Upper lobe of left lung (tissue), 6 donors: ENCODE results near the gene CNOT10. TPM values are rescaled to one million over a fixed set of nuclear protein-coding genes. Genes with fewer than 3 reads are reported as not detected.
A peak's percentile ranks its signal among the peaks of the same experiment; 100 is the strongest.
"Not testable (repeated sequence)": the region's sequence is repeated elsewhere in the genome, so short reads cannot be mapped to it uniquely, and the experiment has no call there.

ENCODE experiments used
- ATAC-seq, 2 donors: fragments of 200-7000 bp; cut with Tn5 transposase; one replicate each; pipeline ENCODE4 v1.9.1; 2022; ENCODE audit warnings: mild to moderate bottlenecking in 2 of 2, moderate library complexity in 2 of 2; ENCODE audit not compliant: low FRiP score in 2 of 2
- DNase-seq, 2 donors: peaks; one replicate each; pipeline ENCODE4 v3.0.0-alpha.2; 2019 to 2020
- H3K27ac ChIP-seq, 4 donors: fragments of 200-600 bp; sonication (generic); one replicate each; pipeline ENCODE4 v1.5.1; 2016 to 2019
- H3K27me3 ChIP-seq, 4 donors: fragments of 200-600 bp; sonication (generic); one replicate each; pipeline ENCODE4 v1.5.1; 2017 to 2019
- H3K36me3 ChIP-seq, 4 donors: fragments of 200-600 bp; sonication (generic); one replicate each; pipeline ENCODE4 v1.5.1; 2016 to 2019
- H3K4me1 ChIP-seq, 4 donors: fragments of 200-600 bp; sonication (generic); one replicate each; pipeline ENCODE4 v1.5.1; 2018 to 2019
- H3K4me3 ChIP-seq, 4 donors: fragments of 200-600 bp; sonication (generic); one replicate each; pipeline ENCODE4 v1.5.1; 2017 to 2019; ENCODE audit warnings: mild to moderate bottlenecking in 2 of 4, moderate library complexity in 1 of 4
- H3K9me3 ChIP-seq, 4 donors: fragments of 200-600 bp; sonication (generic); one replicate each; pipeline ENCODE4 v1.5.1; 2018 to 2019
- CTCF ChIP-seq, 6 experiments: fragments of 450-650 bp in 4 of 6; fragments of 200-600 bp in 2 of 6; sonication (generic) in 2 of 6; IDR thresholded peaks; one replicate each; pipeline ENCODE4 v1.5.1; 2016 to 2019; ENCODE audit warnings: antibody characterized with exemption in 6 of 6
- EP300 ChIP-seq, 4 donors: sonication (generic); formaldehyde crosslinking; IDR thresholded peaks; one replicate each; pipeline ENCODE4 v1.5.1; 2017; ENCODE audit warnings: antibody characterized with exemption in 4 of 4, control low read depth in 2 of 4
- POLR2A ChIP-seq, 4 donors: fragments of 450-650 bp; IDR thresholded peaks; one replicate each; pipeline ENCODE4 v1.5.1; 2016 to 2017; ENCODE audit warnings: antibody characterized with exemption in 4 of 4, mild to moderate bottlenecking in 2 of 4
- POLR2AphosphoS5 ChIP-seq, 2 donors: sonication (generic); formaldehyde crosslinking; IDR thresholded peaks; one replicate each; pipeline ENCODE4 v1.5.1; 2017; ENCODE audit warnings: antibody characterized with exemption in 2 of 2
- WGBS, 2 donors: methylation state at CpG; one replicate each; pipeline ENCODE4 v1.1.5; 2017 to 2018; 5-methylcytosine and 5-hydroxymethylcytosine counted together
- total RNA-seq, 6 donors: library from RNA; depleted of rRNA in 4 of 6; stranded (reverse); fragments of >200 nt in 4 of 6; gene quantifications; one replicate each; pipeline versions ENCODE4 v1.1.0 to v1.2.1, GENCODE V29; 2016 to 2021
- donor health status: DM: no; HTN: no; CAD: no; lungs with moderate emphysema.
- donor health status: DM: no; HTN: yes; CAD: no; lungs with severe emphysema.

CNOT10 gene
- total RNA-seq, 6 donors from 2014 or later: 19.1 to 47.1 (median 29.6) TPM

- Histone ChIP-seq H3K4me1 (no peaks in the 10 kb centered on the region), H3K9me3 (no peaks in the 10 kb centered on the region), H3K27ac (no peak overlapping the region), H3K4me3 (no peak overlapping the region), H3K27me3 (no peaks in the 10 kb centered on the region), H3K36me3 (peaks cover 4 to 62% (median 29%) of the 10 kb centered on the region in 4 donors)
- DNase-seq (no peak), ATAC-seq (no peak)
- 95 to 96% methylated on average over 5 of the region's 5 CpGs for WGBS, 2 donors
- TF ChIP-seq EP300 (IDR thresholded peaks at IDR 0.05) (no peak), CTCF (IDR thresholded peaks at IDR 0.05) (no peak), POLR2A (IDR thresholded peaks at IDR 0.05) (no peak), POLR2AphosphoS5 (IDR thresholded peaks at IDR 0.05) (no peak)
Observed at GRCh38 chr3:32719931-32720330, 34.9 kb downstream of the CNOT10 start.

GRCh38 chr3:32725721-32726120 lies 40.7 kb downstream of the CNOT10 start:
- H3K9me3 ChIP-seq: no peaks in the 10 kb centered on the region
- H3K36me3 ChIP-seq: peaks cover 3 to 59% (median 22%) of the 10 kb centered on the region in 4 donors
- no peak for ATAC-seq
- no peak for DNase-seq
- H3K27me3 ChIP-seq: no peaks in the 10 kb centered on the region
- no peak overlapping the region for H3K27ac ChIP-seq
- no peak overlapping the region for H3K4me3 ChIP-seq
- no peaks in the 10 kb centered on the region for H3K4me1 ChIP-seq
- TF ChIP-seq EP300 (IDR thresholded peaks at IDR 0.05): no peak
- no peak for TF ChIP-seq POLR2AphosphoS5 (IDR thresholded peaks at IDR 0.05)
- TF ChIP-seq CTCF (IDR thresholded peaks at IDR 0.05): no peak
- no peak for TF ChIP-seq POLR2A (IDR thresholded peaks at IDR 0.05)

- H3K4me3 ChIP-seq: no peak overlapping the region
- no peak overlapping the region for H3K27ac ChIP-seq
- TF ChIP-seq CTCF (IDR thresholded peaks at IDR 0.05) (peak in 5 of 6 experiments; percentile 27 to 59 (median 43)), EP300 (IDR thresholded peaks at IDR 0.05) (no peak)
- H3K9me3 ChIP-seq: no peaks in the 10 kb centered on the region
- H3K27me3 ChIP-seq: no peaks in the 10 kb centered on the region
- ATAC-seq (no peak), DNase-seq (no peak)
- H3K36me3 ChIP-seq: peaks cover 2 to 54% (median 15%) of the 10 kb centered on the region in 4 donors
- no peaks in the 10 kb centered on the region for H3K4me1 ChIP-seq
Observed at GRCh38 chr3:32733631-32734229, 48.7 kb downstream of the CNOT10 start.

GRCh38 chr3:32734756-32735155 lies 49.8 kb downstream of the CNOT10 start:
- no peak for DNase-seq
- Histone ChIP-seq H3K27me3 (no peaks in the 10 kb centered on the region), H3K4me1 (no peaks in the 10 kb centered on the region), H3K4me3 (no peak overlapping the region), H3K36me3 (peaks cover 7 to 55% (median 16%) of the 10 kb centered on the region in 4 donors), H3K27ac (no peak overlapping the region), H3K9me3 (no peaks in the 10 kb centered on the region)
- TF ChIP-seq POLR2A (IDR thresholded peaks at IDR 0.05) (no peak), POLR2AphosphoS5 (IDR thresholded peaks at IDR 0.05) (no peak), CTCF (IDR thresholded peaks at IDR 0.05) (no peak), EP300 (IDR thresholded peaks at IDR 0.05) (no peak)
- WGBS, 2 donors: 96 to 97% methylated on average over 3 of the region's 3 CpGs
- ATAC-seq: no peak

GRCh38 chr3:32743470-32743869 lies 58.5 kb downstream of the CNOT10 start:
- H3K27me3 ChIP-seq, H3K27ac ChIP-seq, H3K4me1 ChIP-seq, H3K9me3 ChIP-seq, H3K4me3 ChIP-seq, ATAC-seq, DNase-seq: not testable (repeated sequence)
- H3K36me3 ChIP-seq: peaks cover 7 to 46% (median 13%) of the 10 kb centered on the region in 4 donors
- whole genome bisulfite sequencing, 2 donors: 92 to 96% methylated on average over 6 of the region's 6 CpGs
